K562 (cell line): Measurements from ENCODE around the gene SLC25A10. TPM values are rescaled to one million over a fixed set of nuclear protein-coding genes. Genes with fewer than 3 reads are reported as not detected.

Experiments
- CHD4 ChIP-seq: fragments of 200-600 bp; sonication (generic); IDR thresholded peaks from 3 replicates; pipeline ENCODE4 v1.6.1; 2012; ENCODE audit warnings: low read depth, mild to moderate bottlenecking, mixed read lengths, low read length, inconsistent platforms; ENCODE audit not compliant: insufficient read depth, insufficient replicate concordance, poor library complexity, severe bottlenecking
- E2F3 ChIP-seq: fragments of 250-450 bp; sonication (Bioruptor Pico); IDR thresholded peaks from 2 replicates; pipeline ENCODE4 v1.4.0; 2020; ENCODE audit warnings: mild to moderate bottlenecking
- EHMT2 ChIP-seq: fragments of 450-650 bp; IDR thresholded peaks from 2 replicates; pipeline ENCODE4 v1.6.1; 2018; ENCODE audit warnings: antibody characterized with exemption
- GATAD2B ChIP-seq: fragments of 450-650 bp; IDR thresholded peaks from 2 replicates; pipeline ENCODE4 v1.6.1; 2017; ENCODE audit warnings: mild to moderate bottlenecking, borderline replicate concordance
- HMGN3 ChIP-seq: IDR thresholded peaks from 2 replicates; pipeline ENCODE4 v1.6.1; 2011; ENCODE audit warnings: borderline replicate concordance, low read depth, mild to moderate bottlenecking, mixed read lengths, low read length; ENCODE audit not compliant: insufficient read length; ENCODE audit errors: extremely low read depth
- MCM5 ChIP-seq: fragments of 450-650 bp; IDR thresholded peaks from 2 replicates; pipeline ENCODE4 v1.6.1; 2016; ENCODE audit warnings: low read depth
- POLR2G ChIP-seq: fragments of 200-400 bp; formaldehyde crosslinking; IDR thresholded peaks from 2 replicates; pipeline ENCODE4 v1.6.1; 2017; ENCODE audit warnings: low read depth, mild to moderate bottlenecking, antibody characterized with exemption, low read length, moderate library complexity
- PPARD ChIP-seq: fragments of 250-450 bp; sonication (Bioruptor Pico); IDR thresholded peaks from 2 replicates; pipeline ENCODE4 v1.8.0; 2022; ENCODE audit warnings: inconsistent platforms, mild to moderate bottlenecking, moderate library complexity
- TBL1XR1 ChIP-seq, 2 experiments: IDR thresholded peaks; 2 replicates each; pipeline ENCODE4 v1.6.1; 2012; ENCODE audit warnings: improper control_type of control experiment in 2 of 2, low read length in 2 of 2, mild to moderate bottlenecking in 1 of 2
- TCF3 ChIP-seq: sonication (generic); formaldehyde crosslinking; IDR thresholded peaks from 2 replicates; pipeline ENCODE4 v1.4.0; 2020; ENCODE audit warnings: mild to moderate bottlenecking, missing genetic modification reagents
- TFAM ChIP-seq: fragments of 250-450 bp; sonication (Bioruptor Pico); conservative IDR thresholded peaks from 2 replicates; pipeline ENCODE4 v1.5.0; 2021; ENCODE audit warnings: mild to moderate bottlenecking, moderate library complexity
- ZFX ChIP-seq: sonication (generic); formaldehyde crosslinking; IDR thresholded peaks from 2 replicates; pipeline ENCODE4 v1.8.0; 2022; ENCODE audit warnings: mild to moderate bottlenecking, missing genetic modification reagents, moderate library complexity
- ZNF197 ChIP-seq: fragments of 200-800 bp; sonication (Bioruptor generic); IDR thresholded peaks from 2 replicates; pipeline ENCODE4 v1.6.1; 2016; ENCODE audit warnings: low read depth, missing genetic modification characterization, missing compliant biosample characterization
- ZNF239 ChIP-seq: fragments of 250-450 bp; sonication (Bioruptor Pico); IDR thresholded peaks from 2 replicates; pipeline ENCODE4 v1.4.0; 2020; ENCODE audit warnings: mild to moderate bottlenecking
- polyA plus RNA-seq, 8 experiments: library from polyadenylated mRNA; depleted of rRNA in 4 of 8; stranded (reverse) in 5 of 8; unstranded in 3 of 8; fragments of >200 nt; fragmentation: Nextera tagmentation in 2 of 8; fragmentation: Illumina TruSeq in 1 of 8; extraction: Ambion mirVana in 2 of 8; extraction: Trizol in 1 of 8; gene quantifications; 2 replicates each; pipeline versions ENCODE4 v1.2.1 to v1.2.3, GENCODE V29; 2011 to 2014; ENCODE audit warnings: inconsistent platforms in 1 of 8, missing spikeins in 1 of 8
- total RNA-seq, 7 experiments: library from RNA; depleted of rRNA in 6 of 7; stranded (reverse); fragments of >200 nt in 6 of 7; fragmentation: Illumina TruSeq in 2 of 7; extraction: Trizol in 2 of 7; gene quantifications; 2 replicates each; pipeline versions ENCODE4 v1.2.1 to v1.2.3, GENCODE V29; 2011 to 2021; ENCODE audit warnings: low replicate concordance in 1 of 7
- TF ChIP-seq, protein P1 (sequence below): fragments of 450-650 bp; IDR thresholded peaks from 2 replicates; pipeline ENCODE4 v1.6.1; 2017; ENCODE audit warnings: antibody characterized with exemption, mild to moderate bottlenecking
- TF ChIP-seq, protein P2 (sequence below): sonication (generic); formaldehyde crosslinking; IDR thresholded peaks from 2 replicates; pipeline ENCODE4 v1.8.0; 2022; ENCODE audit warnings: missing genetic modification reagents, mild to moderate bottlenecking, moderate library complexity, borderline replicate concordance
- TF ChIP-seq, protein P3 (sequence below): sonication (generic); formaldehyde crosslinking; IDR thresholded peaks from 2 replicates; pipeline ENCODE4 v1.8.0; 2022; ENCODE audit warnings: mild to moderate bottlenecking, missing genetic modification reagents, borderline replicate concordance

The SLC25A10 gene
- total and polyA plus RNA-seq, 9 of the 15 experiments (the other 6 are each of a cell fraction or from before 2014, with no cell fraction given), result 0.10 to 85.6 (median 34.3) TPM

DNA sequence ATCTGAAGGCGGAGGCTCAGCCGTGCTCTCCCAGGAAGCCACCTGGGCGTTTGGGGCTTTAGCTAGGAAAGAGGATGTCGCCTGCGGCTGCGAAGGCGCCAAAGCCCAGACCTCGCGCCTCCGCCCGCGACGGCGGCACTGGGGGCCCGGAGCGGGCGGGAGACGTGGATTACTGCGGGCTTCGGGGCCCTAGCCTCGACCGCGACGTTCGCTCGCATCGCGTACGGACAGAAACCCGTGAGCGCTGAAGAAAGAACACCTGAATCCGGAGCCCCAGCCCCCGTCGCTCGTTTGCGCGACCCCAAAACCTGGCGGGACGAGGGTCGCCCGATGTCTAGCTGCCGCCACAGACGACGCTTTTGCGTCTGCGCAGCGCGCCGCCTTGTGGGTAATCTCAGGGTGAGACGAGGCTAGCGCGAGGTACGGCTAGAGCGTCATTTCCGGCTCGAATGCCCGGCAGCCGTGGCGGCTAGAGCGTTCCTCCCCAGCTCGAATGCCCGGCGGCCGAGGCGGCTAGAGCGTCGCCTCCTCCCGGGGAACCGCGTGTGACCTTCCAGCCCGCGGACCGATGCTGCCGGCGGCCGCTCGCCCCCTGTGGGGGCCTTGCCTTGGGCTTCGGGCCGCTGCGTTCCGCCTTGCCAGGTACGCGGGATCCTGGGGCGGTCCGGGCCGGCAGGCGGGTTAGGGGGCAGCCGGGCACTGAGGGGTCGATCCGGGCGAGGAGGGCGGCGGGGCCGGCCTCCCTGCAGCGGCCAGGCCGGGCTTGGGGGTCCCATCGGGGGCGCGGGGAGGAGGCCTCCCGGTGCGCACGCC is 8.9 kb upstream of the SLC25A10 start, which contains the start of gene MRPL12 (continued):
- TF ChIP-seq PPARD (CRISPR knock-in tag), result no peak
- TF ChIP-seq, protein P1, sequence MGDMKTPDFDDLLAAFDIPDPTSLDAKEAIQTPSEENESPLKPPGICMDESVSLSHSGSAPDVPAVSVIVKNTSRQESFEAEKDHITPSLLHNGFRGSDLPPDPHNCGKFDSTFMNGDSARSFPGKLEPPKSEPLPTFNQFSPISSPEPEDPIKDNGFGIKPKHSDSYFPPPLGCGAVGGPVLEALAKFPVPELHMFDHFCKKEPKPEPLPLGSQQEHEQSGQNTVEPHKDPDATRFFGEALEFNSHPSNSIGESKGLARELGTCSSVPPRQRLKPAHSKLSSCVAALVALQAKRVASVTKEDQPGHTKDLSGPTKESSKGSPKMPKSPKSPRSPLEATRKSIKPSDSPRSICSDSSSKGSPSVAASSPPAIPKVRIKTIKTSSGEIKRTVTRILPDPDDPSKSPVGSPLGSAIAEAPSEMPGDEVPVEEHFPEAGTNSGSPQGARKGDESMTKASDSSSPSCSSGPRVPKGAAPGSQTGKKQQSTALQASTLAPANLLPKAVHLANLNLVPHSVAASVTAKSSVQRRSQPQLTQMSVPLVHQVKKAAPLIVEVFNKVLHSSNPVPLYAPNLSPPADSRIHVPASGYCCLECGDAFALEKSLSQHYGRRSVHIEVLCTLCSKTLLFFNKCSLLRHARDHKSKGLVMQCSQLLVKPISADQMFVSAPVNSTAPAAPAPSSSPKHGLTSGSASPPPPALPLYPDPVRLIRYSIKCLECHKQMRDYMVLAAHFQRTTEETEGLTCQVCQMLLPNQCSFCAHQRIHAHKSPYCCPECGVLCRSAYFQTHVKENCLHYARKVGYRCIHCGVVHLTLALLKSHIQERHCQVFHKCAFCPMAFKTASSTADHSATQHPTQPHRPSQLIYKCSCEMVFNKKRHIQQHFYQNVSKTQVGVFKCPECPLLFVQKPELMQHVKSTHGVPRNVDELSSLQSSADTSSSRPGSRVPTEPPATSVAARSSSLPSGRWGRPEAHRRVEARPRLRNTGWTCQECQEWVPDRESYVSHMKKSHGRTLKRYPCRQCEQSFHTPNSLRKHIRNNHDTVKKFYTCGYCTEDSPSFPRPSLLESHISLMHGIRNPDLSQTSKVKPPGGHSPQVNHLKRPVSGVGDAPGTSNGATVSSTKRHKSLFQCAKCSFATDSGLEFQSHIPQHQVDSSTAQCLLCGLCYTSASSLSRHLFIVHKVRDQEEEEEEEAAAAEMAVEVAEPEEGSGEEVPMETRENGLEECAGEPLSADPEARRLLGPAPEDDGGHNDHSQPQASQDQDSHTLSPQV, result peak; percentile 31; the same call in 1 of the 2 replicates
- peak; percentile 81 for TF ChIP-seq HMGN3
- TF ChIP-seq POLR2G, result peak; percentile 97
- no peak for TF ChIP-seq ZNF239
- no peak for TF ChIP-seq EHMT2
- TF ChIP-seq E2F3, result peak; percentile 53; the same call in 1 of the 2 replicates
- no peak for TF ChIP-seq MCM5
- TF ChIP-seq, protein P2, sequence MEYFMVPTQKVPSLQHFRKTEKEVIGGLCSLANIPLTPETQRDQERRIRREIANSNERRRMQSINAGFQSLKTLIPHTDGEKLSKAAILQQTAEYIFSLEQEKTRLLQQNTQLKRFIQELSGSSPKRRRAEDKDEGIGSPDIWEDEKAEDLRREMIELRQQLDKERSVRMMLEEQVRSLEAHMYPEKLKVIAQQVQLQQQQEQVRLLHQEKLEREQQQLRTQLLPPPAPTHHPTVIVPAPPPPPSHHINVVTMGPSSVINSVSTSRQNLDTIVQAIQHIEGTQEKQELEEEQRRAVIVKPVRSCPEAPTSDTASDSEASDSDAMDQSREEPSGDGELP (CRISPR knock-in tag), result peak; percentile 85
- TF ChIP-seq CHD4, result no peak
- peak; percentile 12; the same call in 1 of the 2 replicates for TF ChIP-seq TCF3 (CRISPR knock-in tag)
- peak; percentile 89 for TF ChIP-seq ZFX
- no peak for TF ChIP-seq ZNF197 (CRISPR knock-in tag)
- TF ChIP-seq, protein P3, sequence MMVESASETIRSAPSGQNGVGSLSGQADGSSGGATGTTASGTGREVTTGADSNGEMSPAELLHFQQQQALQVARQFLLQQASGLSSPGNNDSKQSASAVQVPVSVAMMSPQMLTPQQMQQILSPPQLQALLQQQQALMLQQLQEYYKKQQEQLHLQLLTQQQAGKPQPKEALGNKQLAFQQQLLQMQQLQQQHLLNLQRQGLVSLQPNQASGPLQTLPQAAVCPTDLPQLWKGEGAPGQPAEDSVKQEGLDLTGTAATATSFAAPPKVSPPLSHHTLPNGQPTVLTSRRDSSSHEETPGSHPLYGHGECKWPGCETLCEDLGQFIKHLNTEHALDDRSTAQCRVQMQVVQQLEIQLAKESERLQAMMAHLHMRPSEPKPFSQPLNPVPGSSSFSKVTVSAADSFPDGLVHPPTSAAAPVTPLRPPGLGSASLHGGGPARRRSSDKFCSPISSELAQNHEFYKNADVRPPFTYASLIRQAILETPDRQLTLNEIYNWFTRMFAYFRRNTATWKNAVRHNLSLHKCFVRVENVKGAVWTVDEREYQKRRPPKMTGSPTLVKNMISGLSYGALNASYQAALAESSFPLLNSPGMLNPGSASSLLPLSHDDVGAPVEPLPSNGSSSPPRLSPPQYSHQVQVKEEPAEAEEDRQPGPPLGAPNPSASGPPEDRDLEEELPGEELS, result no peak; the same call in 1 of the 2 replicates
- TF ChIP-seq TBL1XR1 (IDR thresholded peaks at IDR 0.05; ENCODE audit: low read length in 2 of 2), result peak in 1 of 2 experiments; percentile 47; a peak in 1 of 4 replicates
- no peak for TF ChIP-seq TFAM (CRISPR knock-in tag)
- TF ChIP-seq GATAD2B, result peak; percentile 74; the same call in 1 of the 2 replicates
